IMR-90 (cell line): ENCODE data around the gene METTL25. TPM values are rescaled to one million over a fixed set of nuclear protein-coding genes. Genes with fewer than 3 reads are reported as not detected.

Experiments used
- ATAC-seq: fragments of 200-7000 bp; cut with Tn5 transposase; 2 replicates; pipeline ENCODE4 v1.9.1; 2020; ENCODE audit warnings: low read depth, mild to moderate bottlenecking, moderate library complexity
- BruUV-seq: library from RNA; stranded (reverse); fragments of 400-500 nt; replicated peaks from 2 replicates; lab custom pipeline; 2021; lab: Mats Ljungman, UMichigan
- CTCF ChIA-PET: fragments of 300-600 bp; formaldehyde crosslinking; extraction: SDS; loops from one replicate; lab custom pipeline; 2021; ENCODE audit warnings: antibody characterized with exemption; lab: Yijun Ruan, JAX
- POLR2A ChIA-PET: fragments of 300-600 bp; sonication (Branson Sonifier 250); formaldehyde crosslinking; loops from one replicate; lab custom pipeline; 2022; ENCODE audit warnings: antibody characterized with exemption; ENCODE audit not compliant: unreplicated experiment; lab: Charles Lee
- DNase-seq: peaks from one replicate; pipeline ENCODE4 v3.0.0; 2013
- H2AFZ ChIP-seq: replicated peaks from 2 replicates; pipeline ENCODE3; 2013; ENCODE audit warnings: low read length, mild to moderate bottlenecking; ENCODE audit not compliant: poor library complexity
- H2AK5ac ChIP-seq: 2 replicates; pipeline ENCODE4 v1.6.1; 2013; ENCODE audit warnings: low read depth, low read length, inconsistent platforms
- H2AK9ac ChIP-seq: replicated peaks from 2 replicates; pipeline ENCODE3; 2013; ENCODE audit warnings: mild to moderate bottlenecking, low read depth, low read length, moderate library complexity; ENCODE audit not compliant: poor library complexity
- H2BK120ac ChIP-seq: 2 replicates; pipeline ENCODE4 v1.6.1; 2013; ENCODE audit warnings: low read depth, low read length, inconsistent platforms
- H2BK15ac ChIP-seq: 3 replicates; pipeline ENCODE4 v1.6.1; 2013; ENCODE audit warnings: low read depth, low read length, inconsistent platforms
- H2BK20ac ChIP-seq: 2 replicates; pipeline ENCODE4 v1.6.1; 2013; ENCODE audit warnings: low read depth, mild to moderate bottlenecking, inconsistent platforms, low read length, moderate library complexity
- H2BK5ac ChIP-seq: 2 replicates; pipeline ENCODE4 v1.6.1; 2013; ENCODE audit warnings: mild to moderate bottlenecking, low read depth, low read length, inconsistent platforms; ENCODE audit not compliant: poor library complexity, severe bottlenecking
- H3K14ac ChIP-seq: replicated peaks from 2 replicates; pipeline ENCODE4 v1.6.1; 2013; ENCODE audit warnings: low read depth, low read length, inconsistent platforms
- H3K18ac ChIP-seq: 2 replicates; pipeline ENCODE4 v1.6.1; 2013; ENCODE audit warnings: low read depth, low read length, control low read depth
- H3K23ac ChIP-seq: 2 replicates; pipeline ENCODE4 v1.6.1; 2013; ENCODE audit warnings: low read depth, low read length, inconsistent platforms
- H3K27ac ChIP-seq: 2 replicates; pipeline ENCODE4 v1.5.1; 2013; ENCODE audit warnings: mild to moderate bottlenecking, control low read depth, low read length; ENCODE audit not compliant: insufficient read depth
- H3K27me3 ChIP-seq: 2 replicates; pipeline ENCODE4 v1.6.1; 2013; ENCODE audit warnings: low read length; ENCODE audit not compliant: control insufficient read depth, insufficient read depth
- H3K36me3 ChIP-seq: 2 replicates; pipeline ENCODE4 v1.6.1; 2013; ENCODE audit warnings: low read length, mixed read lengths; ENCODE audit not compliant: control insufficient read depth, insufficient read depth
- H3K4ac ChIP-seq: 2 replicates; pipeline ENCODE4 v1.6.1; 2013; ENCODE audit warnings: low read depth, low read length, inconsistent platforms
- H3K4me1 ChIP-seq: 2 replicates; pipeline ENCODE4 v1.6.1; 2013; ENCODE audit warnings: low read length, mixed read lengths; ENCODE audit not compliant: control insufficient read depth, insufficient read depth
- H3K4me2 ChIP-seq: 2 replicates; pipeline ENCODE4 v1.6.1; 2013; ENCODE audit warnings: low read depth, mild to moderate bottlenecking, control low read depth, low read length, moderate library complexity
- H3K4me3 ChIP-seq: 2 replicates; pipeline ENCODE4 v1.5.1; 2013; ENCODE audit warnings: low read depth, mild to moderate bottlenecking, control low read depth, low read length, moderate library complexity; ENCODE audit not compliant: insufficient read depth
- H3K56ac ChIP-seq: 2 replicates; pipeline ENCODE4 v1.6.1; 2013; ENCODE audit warnings: low read length, inconsistent platforms; ENCODE audit not compliant: insufficient read depth; ENCODE audit errors: extremely low read depth
- H3K79me1 ChIP-seq, 2 experiments: 2 replicates each; pipeline ENCODE4 v1.6.1; 2013; ENCODE audit warnings: low read length in 2 of 2, inconsistent platforms in 1 of 2, low read depth in 1 of 2
- H3K9ac ChIP-seq: 2 replicates; pipeline ENCODE4 v1.6.1; 2013; ENCODE audit warnings: low read depth, low read length, control low read depth
- H3K9me1 ChIP-seq: 2 replicates; pipeline ENCODE4 v1.6.1; 2013; ENCODE audit warnings: low read length, inconsistent platforms; ENCODE audit not compliant: insufficient read depth
- H3K9me3 ChIP-seq: 2 replicates; pipeline ENCODE4 v1.6.1; 2013; ENCODE audit warnings: low read length; ENCODE audit not compliant: control insufficient read depth, insufficient read depth
- H4K20me1 ChIP-seq: 2 replicates; pipeline ENCODE4 v1.6.1; 2013; ENCODE audit warnings: low read length, inconsistent platforms; ENCODE audit not compliant: insufficient read depth
- H4K5ac ChIP-seq: 2 replicates; pipeline ENCODE4 v1.6.1; 2013; ENCODE audit warnings: mild to moderate bottlenecking, low read depth, low read length, control low read depth
- H4K8ac ChIP-seq, 2 experiments: 2 replicates each; pipeline ENCODE4 v1.6.1; 2013; ENCODE audit warnings: low read depth in 2 of 2, low read length in 2 of 2, control low read depth in 1 of 2, inconsistent platforms in 1 of 2
- H4K91ac ChIP-seq: 2 replicates; pipeline ENCODE4 v1.6.1; 2013; ENCODE audit warnings: low read depth, low read length, inconsistent platforms; ENCODE audit not compliant: insufficient read depth
- BHLHE40 ChIP-seq: fragments of 150-350 bp; IDR thresholded peaks from 2 replicates; pipeline ENCODE4 v1.6.1; 2016; ENCODE audit warnings: mild to moderate bottlenecking, low read depth, low read length
- CEBPB ChIP-seq: IDR thresholded peaks from 2 replicates; pipeline ENCODE4 v1.6.1; 2012; ENCODE audit warnings: low read depth, low read length, improper control_type of control experiment
- CHD1 ChIP-seq: IDR thresholded peaks from 2 replicates; pipeline ENCODE4 v1.6.1; 2012; ENCODE audit warnings: low read depth, low read length, improper control_type of control experiment
- FOS ChIP-seq: fragments of 150-350 bp; IDR thresholded peaks from 2 replicates; pipeline ENCODE4 v1.6.1; 2016; ENCODE audit warnings: low read depth, low read length
- MAFK ChIP-seq: IDR thresholded peaks from 2 replicates; pipeline ENCODE4 v1.6.1; 2012; ENCODE audit warnings: low read depth, low read length, improper control_type of control experiment
- MAZ ChIP-seq: IDR thresholded peaks from 2 replicates; pipeline ENCODE4 v1.6.1; 2012; ENCODE audit warnings: low read depth, mild to moderate bottlenecking, low read length, improper control_type of control experiment, moderate library complexity, borderline replicate concordance
- MXI1 ChIP-seq: IDR thresholded peaks from 2 replicates; pipeline ENCODE4 v1.6.1; 2012; ENCODE audit warnings: low read depth, mild to moderate bottlenecking, low read length, moderate library complexity, borderline replicate concordance
- NFE2L2 ChIP-seq: fragments of 150-350 bp; IDR thresholded peaks from 2 replicates; pipeline ENCODE4 v1.6.1; 2016; ENCODE audit warnings: low read depth, mild to moderate bottlenecking, low read length
- POLR2A ChIP-seq: IDR thresholded peaks from 2 replicates; pipeline ENCODE4 v1.6.1; 2012; ENCODE audit warnings: mild to moderate bottlenecking, low read depth, low read length
- RAD21 ChIP-seq: IDR thresholded peaks from 2 replicates; pipeline ENCODE4 v1.6.1; 2012; ENCODE audit warnings: low read length, improper control_type of control experiment
- RCOR1 ChIP-seq: IDR thresholded peaks from 2 replicates; pipeline ENCODE4 v1.6.1; 2012; ENCODE audit warnings: mild to moderate bottlenecking, low read length, improper control_type of control experiment; ENCODE audit not compliant: insufficient replicate concordance
- RFX5 ChIP-seq: IDR thresholded peaks from 2 replicates; pipeline ENCODE4 v1.8.0; 2012; ENCODE audit warnings: low read depth, mild to moderate bottlenecking, low read length, moderate library complexity
- SMC3 ChIP-seq: fragments of 150-350 bp; IDR thresholded peaks from 2 replicates; pipeline ENCODE4 v1.6.1; 2016; ENCODE audit warnings: low read depth, mild to moderate bottlenecking, antibody characterized with exemption, low read length, moderate library complexity
- WGBS, 2 experiments: methylation state at CpG; one replicate each; pipeline versions ENCODE4 v1.1.5 to v1.1.7; 2013; ENCODE audit warnings: missing lambda C conversion rate in 2 of 2; ENCODE audit not compliant: insufficient read length in 1 of 2; ENCODE audit errors: extremely low coverage in 2 of 2; 5-methylcytosine and 5-hydroxymethylcytosine counted together
- dilution Hi-C: fragments of 300-500 bp; cut with HindIII; formaldehyde crosslinking; loops from one replicate; pipeline ENCODE4 v1.14.3; 2018; ENCODE audit warnings: low sequenced_read_pairs; ENCODE audit not compliant: unreplicated experiment
- in situ Hi-C: fragments of 300-500 bp; cut with MboI; formaldehyde crosslinking; loops from 3 replicates; pipeline ENCODE4 v1.14.3; 2019; ENCODE audit warnings: low sequenced_read_pairs, inconsistent platforms, mixed read lengths
- intact Hi-C: fragments of 100-400 bp; cut with micrococcal nuclease; formaldehyde crosslinking; loops from 2 replicates; pipeline ENCODE4 v1.10.0; 2022
- polyA plus RNA-seq, 3 experiments: library from polyadenylated mRNA; depleted of rRNA; stranded (reverse); fragments of >200 nt; gene quantifications; 2 replicates each; pipeline ENCODE4 v1.2.3, GENCODE V29; 2012; ENCODE audit warnings: low replicate concordance in 1 of 3
- total RNA-seq: library from RNA; depleted of rRNA; stranded (reverse); fragments of >200 nt; gene quantifications from 2 replicates; pipeline ENCODE4 v1.2.3, GENCODE V29; 2012
- TF ChIP-seq, protein P1 (sequence below): conservative IDR thresholded peaks from 2 replicates; pipeline ENCODE4 v1.5.1; 2012; ENCODE audit warnings: mild to moderate bottlenecking, low read depth, low read length, improper control_type of control experiment
- TF ChIP-seq, protein P2 (sequence below): fragments of 150-350 bp; IDR thresholded peaks from 2 replicates; pipeline ENCODE4 v1.6.1; 2017; ENCODE audit warnings: mild to moderate bottlenecking, antibody characterized with exemption, low read length, low read depth
- TF ChIP-seq, protein P3 (sequence below): fragments of 150-350 bp; IDR thresholded peaks from 2 replicates; pipeline ENCODE4 v1.6.1; 2016; ENCODE audit warnings: low read depth, mild to moderate bottlenecking, low read length, moderate library complexity, borderline replicate concordance

Gene METTL25
- total and polyA plus RNA-seq, 2 of the 4 experiments (the other 2 are of a cell fraction), result 2.6 to 3.0 TPM

DNA sequence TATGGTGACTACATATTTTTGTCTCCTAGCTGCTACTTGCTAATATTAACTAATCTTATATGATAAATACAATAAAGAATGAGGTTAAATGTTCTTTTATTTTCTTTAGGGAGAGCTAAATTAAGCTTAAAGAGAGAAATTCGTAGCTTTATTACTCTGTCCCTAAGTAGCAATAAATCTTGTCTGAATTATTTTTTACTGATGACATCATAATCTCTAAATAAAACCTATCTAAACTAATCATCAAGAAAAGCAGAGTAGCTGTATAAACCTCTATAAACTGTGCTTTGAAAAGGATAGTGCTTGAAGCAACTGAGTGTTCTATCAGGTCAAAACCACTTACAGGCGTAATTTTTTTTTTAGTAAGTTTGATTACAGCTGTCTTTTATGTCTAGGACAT, 42.5 kb downstream of the METTL25 start:
- no peaks in the 10 kb centered on the region for H4K20me1 ChIP-seq
- no peak overlapping the region for H2BK15ac ChIP-seq
- H3K27ac ChIP-seq, result no peak overlapping the region
- no peak overlapping the region for H3K18ac ChIP-seq
- no TSS peak for BruUV-seq
- intact Hi-C loops, result no loop called here
- H3K14ac ChIP-seq, result no peak overlapping the region
- no peak overlapping the region for H3K23ac ChIP-seq
- no peak overlapping the region for H2AK9ac ChIP-seq
- CTCF ChIA-PET, result no interaction called here
- no peak overlapping the region for H3K4ac ChIP-seq
- H3K56ac ChIP-seq, result no peak overlapping the region
- no peak overlapping the region for H3K9ac ChIP-seq
- dilution Hi-C loops, result no loop called here
- H2AFZ ChIP-seq, result no peak overlapping the region
- no peaks in the 10 kb centered on the region for H3K4me1 ChIP-seq
- no peak overlapping the region for H2AK5ac ChIP-seq
- H2BK20ac ChIP-seq, result no peak overlapping the region
- no peak for TF ChIP-seq FOS
- no peak for TF ChIP-seq CHD1
- TF ChIP-seq NFE2L2, result no peak
- no peak for TF ChIP-seq RAD21
- TF ChIP-seq MXI1, result no peak
- TF ChIP-seq SMC3, result no peak
- TF ChIP-seq, protein P1, sequence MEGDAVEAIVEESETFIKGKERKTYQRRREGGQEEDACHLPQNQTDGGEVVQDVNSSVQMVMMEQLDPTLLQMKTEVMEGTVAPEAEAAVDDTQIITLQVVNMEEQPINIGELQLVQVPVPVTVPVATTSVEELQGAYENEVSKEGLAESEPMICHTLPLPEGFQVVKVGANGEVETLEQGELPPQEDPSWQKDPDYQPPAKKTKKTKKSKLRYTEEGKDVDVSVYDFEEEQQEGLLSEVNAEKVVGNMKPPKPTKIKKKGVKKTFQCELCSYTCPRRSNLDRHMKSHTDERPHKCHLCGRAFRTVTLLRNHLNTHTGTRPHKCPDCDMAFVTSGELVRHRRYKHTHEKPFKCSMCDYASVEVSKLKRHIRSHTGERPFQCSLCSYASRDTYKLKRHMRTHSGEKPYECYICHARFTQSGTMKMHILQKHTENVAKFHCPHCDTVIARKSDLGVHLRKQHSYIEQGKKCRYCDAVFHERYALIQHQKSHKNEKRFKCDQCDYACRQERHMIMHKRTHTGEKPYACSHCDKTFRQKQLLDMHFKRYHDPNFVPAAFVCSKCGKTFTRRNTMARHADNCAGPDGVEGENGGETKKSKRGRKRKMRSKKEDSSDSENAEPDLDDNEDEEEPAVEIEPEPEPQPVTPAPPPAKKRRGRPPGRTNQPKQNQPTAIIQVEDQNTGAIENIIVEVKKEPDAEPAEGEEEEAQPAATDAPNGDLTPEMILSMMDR, result no peak
- TF ChIP-seq CEBPB, result no peak
- no peak for TF ChIP-seq MAZ
- TF ChIP-seq, protein P2, sequence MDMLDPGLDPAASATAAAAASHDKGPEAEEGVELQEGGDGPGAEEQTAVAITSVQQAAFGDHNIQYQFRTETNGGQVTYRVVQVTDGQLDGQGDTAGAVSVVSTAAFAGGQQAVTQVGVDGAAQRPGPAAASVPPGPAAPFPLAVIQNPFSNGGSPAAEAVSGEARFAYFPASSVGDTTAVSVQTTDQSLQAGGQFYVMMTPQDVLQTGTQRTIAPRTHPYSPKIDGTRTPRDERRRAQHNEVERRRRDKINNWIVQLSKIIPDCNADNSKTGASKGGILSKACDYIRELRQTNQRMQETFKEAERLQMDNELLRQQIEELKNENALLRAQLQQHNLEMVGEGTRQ, result no peak
- no peak for TF ChIP-seq RFX5
- no peak for TF ChIP-seq POLR2A
- TF ChIP-seq, protein P3, sequence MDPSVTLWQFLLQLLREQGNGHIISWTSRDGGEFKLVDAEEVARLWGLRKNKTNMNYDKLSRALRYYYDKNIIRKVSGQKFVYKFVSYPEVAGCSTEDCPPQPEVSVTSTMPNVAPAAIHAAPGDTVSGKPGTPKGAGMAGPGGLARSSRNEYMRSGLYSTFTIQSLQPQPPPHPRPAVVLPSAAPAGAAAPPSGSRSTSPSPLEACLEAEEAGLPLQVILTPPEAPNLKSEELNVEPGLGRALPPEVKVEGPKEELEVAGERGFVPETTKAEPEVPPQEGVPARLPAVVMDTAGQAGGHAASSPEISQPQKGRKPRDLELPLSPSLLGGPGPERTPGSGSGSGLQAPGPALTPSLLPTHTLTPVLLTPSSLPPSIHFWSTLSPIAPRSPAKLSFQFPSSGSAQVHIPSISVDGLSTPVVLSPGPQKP, result no peak
- no peak for TF ChIP-seq RCOR1
- no peak for TF ChIP-seq BHLHE40
- no peak for TF ChIP-seq MAFK
- H2BK5ac ChIP-seq, result no peak overlapping the region
- H2BK120ac ChIP-seq, result no peak overlapping the region
- no peak overlapping the region for H4K5ac ChIP-seq
- no peaks in the 10 kb centered on the region for H3K9me3 ChIP-seq
- no peak for DNase-seq
- H4K91ac ChIP-seq, result no peak overlapping the region
- H3K36me3 ChIP-seq, result no peaks in the 10 kb centered on the region
- no peak overlapping the region for H3K4me2 ChIP-seq
- in situ Hi-C loops, result no loop called here
- POLR2A ChIA-PET, result interaction anchor here (0.7 kb wide), 1 partner anchor 1141 kb away, joined by 4 read pairs; no protein-coding TSS in a partner anchor
- no peaks in the 10 kb centered on the region for H3K27me3 ChIP-seq
- ATAC-seq, result no peak
- no peaks in the 10 kb centered on the region for H3K79me1 ChIP-seq
- no CpG with 5 or more reads among the region's 2 CpGs for WGBS, 2 experiments
- H4K8ac ChIP-seq, result no peak overlapping the region
- H3K9me1 ChIP-seq, result no peaks in the 10 kb centered on the region
- H3K4me3 ChIP-seq, result no peak overlapping the region
